Nucleus accumbens (tissue), 56 donors: Measurements from ENCODE around the gene ERG28.
"Not testable (repeated sequence)": the region's sequence is repeated elsewhere in the genome, so short reads cannot be mapped to it uniquely, and the experiment has no call there.

Source experiments
- DNase-seq, 56 donors: peaks; one replicate each; lab custom pipeline; 2025; lab: John Stamatoyannopoulos, UW

The ERG28 gene

DNA sequence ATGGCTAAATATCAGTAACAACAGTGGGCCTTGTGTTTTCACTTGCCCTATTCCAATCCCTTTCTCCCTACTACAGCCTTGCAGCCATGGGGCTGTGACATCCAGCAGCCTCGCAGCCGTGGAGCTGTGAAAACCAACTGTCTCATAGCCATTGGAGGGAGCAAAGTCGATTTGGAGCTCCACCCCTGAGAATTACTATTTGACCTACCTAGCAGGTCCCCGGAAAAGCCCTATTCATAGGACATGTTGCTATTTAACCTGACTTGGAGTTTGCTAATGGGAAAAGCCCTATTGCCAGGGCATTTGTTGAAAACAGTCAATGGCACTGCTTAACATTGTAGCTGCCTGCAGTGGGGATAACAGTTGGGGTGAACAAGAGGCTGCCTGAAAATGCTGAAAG is 33.3 kb downstream of the ERG28 start:
- no peak for DNase-seq

DNA sequence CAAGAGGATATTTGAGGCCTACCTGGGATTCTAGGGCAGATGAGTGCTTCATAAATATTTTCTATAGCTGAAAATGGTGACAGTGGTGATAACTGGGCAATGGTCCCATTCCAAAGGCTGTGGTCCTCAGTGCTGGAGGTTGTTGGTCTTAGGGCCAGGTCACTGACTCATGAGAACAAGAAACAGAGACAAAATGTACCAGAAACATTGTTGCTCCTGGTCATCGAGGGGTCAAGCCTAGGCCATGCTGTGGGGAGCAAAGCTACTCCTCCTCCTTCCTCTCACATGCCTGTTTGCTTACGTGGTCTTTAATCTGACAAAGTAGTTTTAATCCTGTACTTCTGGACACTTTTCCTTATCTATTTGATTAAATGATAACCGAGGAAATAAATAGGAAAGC is 33.8 kb downstream of the ERG28 start:
- DNase-seq: no peak

DNA sequence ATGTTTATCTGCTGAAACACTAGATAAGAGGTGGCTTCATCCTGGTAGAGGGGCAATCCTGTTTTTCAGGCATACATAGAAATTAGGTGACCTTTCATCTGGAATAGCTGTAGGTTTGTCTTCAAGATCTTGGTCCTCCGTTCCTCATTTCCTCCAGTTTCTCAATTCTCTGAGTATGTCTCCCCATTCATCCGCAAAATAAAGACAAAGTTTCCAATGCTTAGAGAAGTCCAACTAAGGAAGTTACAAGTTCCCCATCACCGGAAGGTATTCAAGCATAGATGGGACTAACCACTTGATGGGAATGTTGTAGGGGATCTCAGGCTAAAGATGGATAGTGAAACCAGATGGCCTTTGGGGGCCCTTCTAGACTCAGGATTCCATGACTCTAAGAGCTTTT is 34.3 kb downstream of the ERG28 start:
- DNase-seq: no peak

DNA sequence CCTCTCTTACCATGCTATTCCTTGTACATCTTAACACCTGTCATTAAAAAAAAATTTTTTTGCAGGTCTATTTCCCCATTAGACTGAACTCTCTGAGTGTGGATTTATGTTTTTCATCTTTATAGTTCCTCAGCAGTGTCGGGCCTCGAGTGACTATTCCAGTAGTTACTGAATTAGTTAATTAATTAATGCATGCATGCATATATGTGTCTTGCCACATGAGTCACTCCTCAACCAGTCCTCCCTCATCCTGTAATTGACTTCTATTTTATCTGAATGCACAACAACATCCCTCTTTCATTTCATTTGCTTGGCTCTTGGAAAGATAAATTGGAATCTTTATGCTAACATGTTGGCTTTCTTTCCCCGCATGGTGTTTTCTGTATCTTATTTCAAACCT is 35.6 kb downstream of the ERG28 start:
- no peak for DNase-seq

DNA sequence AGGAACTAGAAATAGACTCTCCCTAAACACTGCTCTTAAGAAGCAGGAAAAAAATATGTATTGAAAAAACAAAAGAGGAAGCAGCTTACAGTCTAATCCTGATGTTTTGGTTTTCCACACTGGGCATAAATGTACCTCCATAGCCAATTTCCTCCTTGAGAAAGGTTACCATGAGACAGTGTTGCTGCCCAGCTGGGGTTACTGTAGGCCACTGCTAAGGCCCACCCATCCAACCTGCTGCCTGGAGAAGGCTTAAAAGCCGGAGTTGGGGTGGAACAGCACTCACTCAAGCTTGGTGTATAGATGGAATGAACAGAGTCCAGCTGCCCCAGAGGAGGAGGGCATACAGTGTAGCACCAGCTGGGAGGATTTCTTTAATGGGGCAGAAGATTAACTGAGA is 41.1 kb downstream of the ERG28 start:
- no peak for DNase-seq

DNA sequence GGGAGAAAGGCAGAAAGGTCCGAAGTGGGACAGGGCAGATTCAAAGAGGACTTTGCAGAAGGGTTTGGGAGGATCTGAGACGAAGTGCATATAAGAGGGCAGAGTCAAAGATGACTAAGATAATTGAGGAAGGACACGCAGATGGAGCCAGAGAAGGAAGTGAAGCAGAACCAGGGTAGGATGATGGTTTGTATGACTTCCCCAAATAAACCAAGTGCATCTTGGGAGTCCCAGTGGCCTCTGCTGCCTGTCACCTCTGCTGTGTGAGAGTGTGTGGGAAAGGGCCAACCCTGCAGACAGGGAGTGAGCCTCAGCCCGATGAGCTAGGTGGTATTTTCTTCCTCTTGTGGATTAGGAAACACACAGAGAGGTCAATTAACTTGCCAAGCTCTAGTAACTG is 45.5 kb downstream of the ERG28 start:
- peak in 5 of 56 donors; percentile 3 to 35 (median 8) for DNase-seq

DNA sequence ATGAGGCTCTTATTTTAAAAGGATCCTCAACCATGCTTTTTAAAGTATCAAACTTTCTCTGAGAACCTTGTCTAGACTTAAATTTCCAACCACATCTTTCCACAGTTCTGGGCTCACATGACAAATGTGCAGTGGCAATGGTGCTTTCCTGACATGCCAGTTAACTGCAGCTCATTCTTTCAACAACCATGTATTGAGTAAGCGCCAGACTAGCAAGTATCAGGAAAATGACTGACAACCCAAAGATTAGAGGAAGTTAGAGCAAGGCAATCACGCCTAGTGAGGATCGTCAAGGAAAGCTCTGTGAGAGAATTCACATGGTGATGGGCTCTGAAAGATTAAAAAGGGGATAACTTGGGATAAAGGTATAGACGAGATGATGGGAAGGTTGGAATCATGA is 46.5 kb downstream of the ERG28 start:
- DNase-seq: peak in 1 of 56 donors; percentile 2

DNA sequence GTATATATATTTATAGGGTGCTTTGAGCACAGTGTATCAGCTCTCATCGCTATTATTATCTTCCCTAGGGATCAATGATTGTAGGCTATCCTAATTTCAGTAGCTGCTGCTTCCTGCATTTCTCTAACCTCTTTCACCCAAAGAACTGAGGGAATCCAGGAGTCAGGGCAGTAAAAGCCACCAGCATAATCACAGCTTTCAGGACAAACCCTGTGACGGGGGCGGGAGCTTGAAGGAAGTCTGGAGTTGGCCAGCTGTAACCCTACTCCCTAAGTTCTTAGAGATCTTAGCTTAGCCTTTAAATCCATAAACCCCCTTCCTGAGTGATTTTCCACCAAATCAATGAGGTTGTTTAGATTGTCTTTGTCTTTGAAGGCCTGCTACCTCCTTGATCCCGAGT is 48.5 kb downstream of the ERG28 start:
- DNase-seq: no peak

DNA sequence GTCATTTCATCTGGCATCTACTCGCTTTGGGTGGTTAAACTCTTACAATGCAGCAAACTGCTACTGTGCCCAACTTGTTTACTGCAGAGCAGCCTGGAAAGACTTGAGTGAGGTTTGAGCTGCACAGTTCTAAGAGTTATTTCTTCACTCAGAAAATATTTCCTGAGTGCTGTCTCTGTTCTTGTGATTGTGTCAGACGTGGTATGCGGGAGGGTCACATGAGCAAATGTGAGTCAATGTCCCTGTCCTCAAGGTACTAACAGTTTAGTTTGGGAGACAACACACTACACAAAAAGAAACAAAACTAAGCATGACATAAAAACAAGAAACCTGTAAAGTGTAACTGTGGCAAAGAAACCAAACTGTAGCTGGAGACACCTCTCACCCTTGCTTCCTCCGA is 49.8 kb downstream of the ERG28 start:
- no peak for DNase-seq

DNA sequence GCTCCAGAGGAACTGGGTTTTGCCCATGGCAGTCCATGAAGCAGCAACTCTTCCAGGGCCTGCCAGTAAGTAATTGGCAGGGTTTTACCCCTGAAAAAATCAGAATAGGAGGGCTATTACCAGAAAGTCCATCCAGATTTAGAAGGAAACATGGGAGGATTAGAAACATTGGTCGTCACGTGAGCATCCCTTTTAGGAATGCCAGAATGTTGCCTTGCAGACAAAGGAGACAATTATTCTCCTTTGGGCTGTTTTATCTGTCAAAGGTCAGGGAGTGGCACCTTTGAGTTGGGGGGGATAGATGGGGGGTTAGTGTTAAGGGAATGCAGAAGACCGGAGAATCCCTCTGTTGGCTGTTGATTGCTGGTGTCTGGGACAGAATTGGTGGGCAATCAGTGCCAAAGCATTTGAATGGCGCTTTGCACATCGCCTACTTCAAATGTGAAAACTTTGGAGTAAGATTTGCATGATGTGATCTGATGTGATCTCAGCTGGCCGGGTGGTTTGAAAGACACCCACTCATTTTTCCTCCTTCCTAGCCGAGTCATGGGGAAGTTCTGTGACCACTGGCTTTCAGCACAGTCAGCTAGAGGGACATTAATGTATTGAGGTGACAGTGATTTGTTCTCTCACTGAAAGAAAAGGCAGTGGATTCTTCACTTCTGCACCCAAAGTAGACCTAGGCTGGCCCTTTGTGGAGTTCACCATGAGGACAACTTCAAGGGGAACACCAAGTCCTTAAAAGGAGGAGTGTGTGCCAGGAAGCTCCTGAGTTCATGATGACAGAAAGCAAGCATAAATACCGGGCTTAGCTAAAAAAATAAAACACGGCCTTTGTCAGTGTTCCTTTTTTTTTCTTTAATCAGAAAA is 50.8 kb downstream of the ERG28 start:
- peak in 1 of 56 donors; percentile 2 for DNase-seq

DNA sequence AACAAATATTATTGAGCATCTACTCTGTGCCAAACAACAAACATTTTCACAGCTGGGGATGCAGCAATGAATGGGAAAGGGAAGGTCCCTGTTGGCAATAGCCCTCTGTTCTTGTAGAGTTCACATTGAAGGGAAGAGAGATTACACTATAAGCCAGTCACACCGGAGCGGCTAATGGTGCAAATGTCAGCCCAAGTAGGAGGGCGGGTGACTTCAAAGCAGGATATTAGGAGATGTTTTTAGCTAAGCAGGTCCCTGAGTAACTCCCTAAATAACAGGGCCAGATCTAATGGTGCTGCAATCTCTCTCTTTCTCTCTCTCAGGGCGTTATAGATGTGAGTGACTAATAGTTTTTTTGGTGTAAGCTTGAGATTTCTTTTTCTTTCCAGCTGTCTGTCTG is 51.6 kb downstream of the ERG28 start:
- DNase-seq: no peak

DNA sequence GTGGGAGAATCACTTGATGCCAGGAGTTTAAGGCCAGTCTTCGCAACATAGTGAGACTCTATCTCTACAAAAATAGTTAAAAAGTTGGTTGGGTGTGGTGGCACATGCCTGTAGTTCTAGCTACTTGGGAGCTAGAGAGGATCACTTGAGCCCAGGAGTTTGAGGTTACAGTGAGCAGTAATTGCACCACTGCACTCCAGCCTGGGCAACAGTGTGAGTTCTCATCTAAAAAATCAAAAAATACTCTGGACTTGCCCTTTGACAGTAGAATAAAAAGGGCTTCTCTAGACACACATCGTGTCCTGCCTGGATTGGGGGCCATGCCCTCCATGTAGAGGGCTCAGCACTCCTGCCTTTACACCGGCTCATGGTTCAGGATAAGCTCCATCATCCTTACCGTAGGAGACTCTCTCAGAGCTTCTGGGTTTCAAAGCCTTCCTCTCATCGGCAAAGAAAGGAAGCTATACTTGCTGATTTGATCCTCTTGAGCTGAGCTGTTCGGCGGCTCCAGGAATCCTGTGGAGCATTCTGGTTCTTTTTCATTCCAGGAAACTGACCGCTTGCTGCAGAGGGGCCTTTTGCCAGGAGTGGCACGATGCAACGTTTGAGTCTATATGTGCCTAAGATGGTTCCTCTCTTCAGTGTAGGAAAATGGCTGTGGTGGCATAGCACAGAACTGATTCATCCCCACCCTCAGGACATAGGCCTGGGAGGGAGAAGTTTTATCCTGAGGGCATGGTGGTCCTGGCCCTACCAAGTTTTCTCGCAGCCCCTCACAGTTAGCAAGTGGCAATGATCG is 52.6 kb downstream of the ERG28 start:
- DNase-seq: no peak

DNA sequence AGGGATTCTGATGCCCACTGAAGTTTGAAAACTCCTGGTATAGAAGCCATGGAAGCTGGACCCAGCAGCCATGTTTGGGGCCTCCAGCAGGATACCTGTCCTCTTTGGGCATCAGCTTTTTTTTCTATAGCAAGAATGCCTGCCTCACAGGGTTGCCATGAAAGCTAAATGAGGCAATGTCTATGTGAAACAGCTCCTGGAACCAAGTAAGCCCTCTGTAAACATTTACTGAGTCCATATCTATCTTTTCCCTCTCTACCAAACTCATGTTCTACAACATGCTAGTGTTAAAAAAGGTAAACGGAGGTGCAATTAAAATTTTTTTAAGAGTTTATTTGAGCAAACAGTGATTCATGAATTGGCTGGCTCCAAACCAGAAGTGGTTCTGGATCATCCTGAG is 53.6 kb downstream of the ERG28 start:
- DNase-seq: no peak

DNA sequence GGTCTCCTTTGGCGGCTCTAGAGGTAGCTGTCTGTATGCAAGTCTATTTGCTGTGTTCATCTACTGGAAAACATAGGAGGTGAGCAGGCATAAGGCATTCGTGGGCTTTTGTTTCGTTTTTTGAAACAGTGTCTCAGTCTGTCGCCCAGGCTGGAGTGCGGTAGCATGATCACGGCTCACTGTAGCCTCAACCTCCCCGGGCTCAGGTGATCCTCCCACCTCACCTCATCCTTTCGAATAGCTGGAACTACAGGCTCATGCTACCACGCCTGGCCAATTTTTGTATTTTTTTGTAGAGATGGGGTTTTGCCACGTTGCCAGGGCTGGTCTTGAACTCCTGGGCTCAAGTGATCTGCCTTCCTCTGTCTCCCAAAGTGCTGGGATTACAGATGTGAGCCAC is 54.8 kb downstream of the ERG28 start:
- no peak for DNase-seq

DNA sequence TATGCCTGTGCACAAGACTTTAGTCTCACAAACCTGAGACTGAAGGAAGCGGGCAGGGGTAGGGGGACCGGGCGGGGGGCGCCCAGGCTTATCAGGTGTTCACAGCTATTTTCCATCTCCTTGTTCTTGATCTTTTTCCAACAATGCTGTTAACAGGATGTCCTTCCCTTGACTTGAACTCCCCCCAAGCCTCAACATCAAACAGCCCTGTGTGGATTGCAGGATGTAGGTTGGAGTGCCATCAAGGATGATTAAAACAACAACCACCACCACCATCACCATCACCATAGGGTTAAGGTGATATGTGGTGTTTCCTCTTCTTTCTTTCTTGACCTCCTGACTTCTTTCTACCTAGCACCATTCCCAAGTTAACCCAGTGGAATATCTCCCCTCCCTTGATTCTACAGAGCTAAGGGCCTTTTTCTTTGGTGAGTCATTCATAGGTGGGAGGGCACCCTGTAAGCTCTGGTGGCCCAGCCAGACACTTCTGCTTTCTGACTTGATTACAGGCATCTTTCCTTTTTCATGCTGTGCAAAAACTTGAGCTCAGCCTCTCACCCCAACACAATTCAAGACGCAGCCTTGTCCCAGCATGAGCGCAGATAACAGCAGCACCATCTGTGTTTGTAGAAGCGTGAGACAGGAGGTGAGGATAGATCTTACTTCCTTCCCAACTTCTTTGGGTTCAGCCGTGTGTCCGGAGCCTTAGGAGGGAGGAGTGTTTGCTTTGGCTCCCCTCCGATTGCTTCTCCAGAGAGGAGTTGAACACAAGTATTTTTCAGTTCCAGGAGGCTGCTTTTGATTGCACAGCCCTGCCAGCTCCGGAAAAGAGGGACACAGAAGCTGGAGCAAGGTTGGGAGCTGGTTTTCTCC is 55.5 kb downstream of the ERG28 start:
- no peak for DNase-seq

DNA sequence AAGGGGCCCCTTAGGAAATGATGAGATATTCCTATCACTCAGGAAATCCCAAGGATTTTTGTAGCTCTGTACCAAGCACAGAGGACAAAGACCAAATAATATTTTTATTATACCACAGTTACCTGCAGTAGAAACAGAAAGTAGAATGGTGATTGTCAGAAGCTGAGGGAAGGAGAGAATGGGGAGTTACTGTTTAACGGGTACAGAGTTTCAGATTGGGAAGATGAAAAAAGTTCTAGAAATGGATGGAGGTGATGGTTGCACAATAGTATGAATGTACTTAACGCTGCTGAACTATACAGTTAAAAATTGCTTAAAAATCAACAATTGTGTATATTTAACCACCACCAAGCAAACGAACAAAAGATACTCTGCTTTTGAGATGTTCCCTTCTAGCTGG is 58.2 kb downstream of the ERG28 start:
- no peak for DNase-seq

DNA sequence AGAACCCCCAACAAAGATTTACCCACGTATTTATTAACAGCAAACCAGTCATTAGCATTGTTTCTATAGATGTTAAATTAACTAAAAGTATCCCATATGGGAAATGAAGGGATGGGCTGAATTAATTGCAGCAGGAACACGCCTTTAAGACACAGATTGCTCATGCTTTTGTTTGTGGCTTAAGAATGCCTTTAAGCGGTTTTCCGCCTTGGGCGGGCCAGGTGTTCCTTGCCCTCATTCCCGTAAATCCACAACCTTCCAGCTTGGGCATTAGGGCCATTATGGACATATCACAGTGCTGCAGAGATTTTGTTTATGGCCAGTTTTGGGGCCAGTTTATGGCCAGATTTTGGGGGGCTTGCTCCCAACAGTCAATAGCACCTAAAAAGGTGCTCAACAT is 59.6 kb downstream of the ERG28 start:
- DNase-seq: not testable (repeated sequence)

DNA sequence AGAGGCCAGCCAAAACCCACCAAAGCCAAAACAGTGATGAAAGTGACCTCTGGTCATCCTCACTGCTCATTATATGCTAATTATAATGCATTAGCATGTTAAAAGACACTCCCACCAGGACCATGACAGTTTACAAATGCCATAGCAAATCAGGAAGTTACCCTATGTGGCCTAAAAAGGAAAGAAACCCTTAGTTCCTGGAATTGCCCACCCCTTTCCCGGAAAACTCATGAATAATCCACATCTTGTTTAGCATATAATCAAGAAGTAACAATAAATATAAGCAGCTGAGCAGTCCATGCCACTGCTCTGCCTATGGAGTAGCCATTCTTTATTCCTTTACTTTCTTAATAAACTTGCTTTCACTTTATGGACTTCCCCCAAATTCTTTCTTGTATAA is 60.6 kb downstream of the ERG28 start:
- not testable (repeated sequence) for DNase-seq
